RWPE2 (cell line): ENCODE measurements around the gene CCDC38.

ENCODE experiments used
- ATAC-seq: fragments of 200-7000 bp; cut with Tn5 transposase; 3 replicates; pipeline ENCODE4 v1.9.1; 2021; ENCODE audit warnings: low read depth
- DNase-seq: peaks from one replicate; pipeline ENCODE4 v3.0.0-alpha.2; 2020; ENCODE audit warnings: low spot score
- H3K27ac ChIP-seq: fragments of 450-650 bp; 2 replicates; pipeline ENCODE4 v1.5.1; 2017; ENCODE audit warnings: mild to moderate bottlenecking; ENCODE audit not compliant: poor library complexity, severe bottlenecking
- H3K27me3 ChIP-seq: fragments of 250-450 bp; sonication (Bioruptor Pico); 2 replicates; pipeline ENCODE4 v1.5.1; 2021; ENCODE audit warnings: mild to moderate bottlenecking, moderate library complexity; ENCODE audit not compliant: insufficient read depth, poor library complexity, severe bottlenecking
- H3K36me3 ChIP-seq: fragments of 250-450 bp; sonication (Bioruptor Pico); 2 replicates; pipeline ENCODE4 v1.5.1; 2020; ENCODE audit warnings: low read depth, mild to moderate bottlenecking, moderate library complexity
- H3K4me1 ChIP-seq: fragments of 250-450 bp; sonication (Bioruptor Pico); 2 replicates; pipeline ENCODE4 v1.5.1; 2021; ENCODE audit warnings: mild to moderate bottlenecking, moderate library complexity; ENCODE audit not compliant: insufficient read depth, poor library complexity, severe bottlenecking
- H3K4me3 ChIP-seq: fragments of 250-450 bp; sonication (Bioruptor Pico); 2 replicates; pipeline ENCODE4 v1.5.1; 2021; ENCODE audit warnings: mild to moderate bottlenecking, moderate library complexity; ENCODE audit not compliant: severe bottlenecking
- H3K9me3 ChIP-seq: fragments of 250-450 bp; sonication (Bioruptor Pico); 2 replicates; pipeline ENCODE4 v1.5.1; 2021; ENCODE audit warnings: mild to moderate bottlenecking, moderate library complexity; ENCODE audit not compliant: severe bottlenecking
- CTCF ChIP-seq: fragments of 450-650 bp; IDR thresholded peaks from one replicate; pipeline ENCODE4 v1.5.1; 2017; ENCODE audit warnings: mild to moderate bottlenecking, moderate library complexity; ENCODE audit not compliant: poor library complexity, severe bottlenecking

Gene CCDC38

GRCh38 chr12:95890958-95891357 is 51.5 kb downstream of the CCDC38 start:
- TF ChIP-seq CTCF: no peak
- DNase-seq (no peak), ATAC-seq (no peak)
- Histone ChIP-seq H3K4me3 (no peak overlapping the region), H3K27ac (no peak overlapping the region), H3K4me1 (no peaks in the 10 kb centered on the region), H3K36me3 (no peaks in the 10 kb centered on the region), H3K9me3 (no peaks in the 10 kb centered on the region), H3K27me3 (no peaks in the 10 kb centered on the region)

- Histone ChIP-seq H3K36me3 (no peaks in the 10 kb centered on the region), H3K4me1 (no peaks in the 10 kb centered on the region), H3K27ac (no peak overlapping the region), H3K4me3 (no peak overlapping the region), H3K27me3 (no peaks in the 10 kb centered on the region), H3K9me3 (no peaks in the 10 kb centered on the region)
- TF ChIP-seq CTCF: no peak
- DNase-seq (no peak), ATAC-seq (no peak)
These were observed 55.1 kb downstream of the CCDC38 start for GRCh38 chr12:95887311-95887710.

DNA sequence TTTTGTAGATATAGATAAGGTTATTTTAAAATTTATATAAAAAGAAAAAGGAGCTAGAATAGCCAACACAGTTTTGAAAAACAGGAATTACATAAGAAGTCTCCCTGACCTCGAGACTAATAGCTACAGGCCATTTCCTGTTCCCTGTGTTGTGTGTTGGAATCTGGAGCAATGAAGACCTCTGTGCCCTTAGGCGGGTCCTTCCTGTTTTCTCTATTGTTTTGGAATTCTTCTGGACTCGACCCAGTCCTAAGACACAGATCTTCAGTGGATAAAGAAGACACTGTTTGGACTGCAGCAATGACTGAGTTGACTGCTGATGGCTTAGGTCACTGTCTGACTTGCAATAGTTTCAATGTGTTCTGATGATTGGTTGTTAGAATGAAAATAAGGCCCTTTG is 57.4 kb downstream of the CCDC38 start:
- ATAC-seq: no peak
- no peak for DNase-seq

DNA sequence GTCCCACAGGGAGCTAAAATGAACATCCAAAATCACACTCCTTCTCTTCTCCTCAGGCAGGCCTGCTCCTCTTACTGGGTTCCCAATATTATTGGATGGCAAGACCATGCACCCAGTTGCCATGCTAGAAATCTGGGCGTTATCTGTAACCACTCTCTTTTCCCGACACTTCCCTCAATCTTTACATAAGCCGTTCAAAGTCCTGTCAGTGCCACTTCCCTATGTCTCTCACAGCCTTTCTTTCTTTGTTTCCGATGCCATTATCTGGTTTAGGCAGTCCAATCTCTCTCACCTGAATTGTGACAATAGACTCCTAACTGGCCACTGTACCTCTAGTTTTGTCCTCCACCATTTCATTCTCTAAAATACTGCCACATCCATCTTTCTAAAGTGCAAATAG is 59.5 kb downstream of the CCDC38 start:
- H3K27me3 ChIP-seq: no peaks in the 10 kb centered on the region
- no peak overlapping the region for H3K4me3 ChIP-seq
- no peaks in the 10 kb centered on the region for H3K36me3 ChIP-seq
- no peaks in the 10 kb centered on the region for H3K9me3 ChIP-seq
- H3K27ac ChIP-seq: no peak overlapping the region
- ATAC-seq (no peak), DNase-seq (no peak)
- H3K4me1 ChIP-seq: no peaks in the 10 kb centered on the region
- TF ChIP-seq CTCF: no peak

More for the DNA sequence above, 57.4 kb downstream of the CCDC38 start:
- Histone ChIP-seq H3K36me3 (no peaks in the 10 kb centered on the region), H3K9me3 (no peaks in the 10 kb centered on the region), H3K4me1 (no peaks in the 10 kb centered on the region), H3K27ac (no peak overlapping the region), H3K27me3 (no peaks in the 10 kb centered on the region), H3K4me3 (no peak overlapping the region)
- no peak for TF ChIP-seq CTCF

- no peak overlapping the region for H3K27ac ChIP-seq
- DNase-seq (no peak), ATAC-seq (no peak)
- H3K36me3 ChIP-seq: no peaks in the 10 kb centered on the region
- TF ChIP-seq CTCF: no peak
- no peaks in the 10 kb centered on the region for H3K27me3 ChIP-seq
- no peaks in the 10 kb centered on the region for H3K9me3 ChIP-seq
- no peak overlapping the region for H3K4me3 ChIP-seq
- H3K4me1 ChIP-seq: no peaks in the 10 kb centered on the region
These were observed 60.3 kb downstream of the CCDC38 start for GRCh38 chr12:95882080-95882479.
